Lung (tissue), 12 donors: ENCODE results near the gene RIOX2. TPM values are rescaled to one million over a fixed set of nuclear protein-coding genes. Genes with fewer than 3 reads are reported as not detected.

ENCODE experiments used
- ATAC-seq: fragments of 200-7000 bp; cut with Tn5 transposase; one replicate; pipeline ENCODE4 v1.9.1; 2020; ENCODE audit warnings: moderate number of reproducible peaks; ENCODE audit not compliant: insufficient read depth, low FRiP score
- DNase-seq, 3 donors: peaks; one replicate each; pipeline ENCODE4 v3.0.0-alpha.2; 2013 to 2017
- H3K27ac ChIP-seq, 2 donors: one replicate each; pipeline ENCODE4 v1.5.1; 2013; ENCODE audit warnings: mild to moderate bottlenecking in 2 of 2, moderate library complexity in 2 of 2, control low read depth in 1 of 2, inconsistent platforms in 1 of 2, low read depth in 1 of 2, low read length in 1 of 2
- H3K27me3 ChIP-seq, 3 donors: one replicate each; pipeline ENCODE4 v1.5.1; 2013; ENCODE audit warnings: low read length in 2 of 3; ENCODE audit not compliant: control insufficient read depth in 3 of 3, insufficient read depth in 3 of 3
- H3K36me3 ChIP-seq, 4 donors: one replicate each; pipeline ENCODE4 v1.5.1; 2013; ENCODE audit warnings: low read length in 4 of 4, mild to moderate bottlenecking in 1 of 4, moderate library complexity in 1 of 4; ENCODE audit not compliant: control insufficient read depth in 4 of 4, insufficient read depth in 4 of 4
- H3K4me1 ChIP-seq, 5 donors: one replicate each; pipeline ENCODE4 v1.5.1; 2013; ENCODE audit warnings: low read length in 5 of 5, mild to moderate bottlenecking in 2 of 5, moderate library complexity in 1 of 5; ENCODE audit not compliant: control insufficient read depth in 5 of 5, insufficient read depth in 5 of 5
- H3K4me3 ChIP-seq: one replicate; pipeline ENCODE4 v1.5.1; 2013; ENCODE audit warnings: mild to moderate bottlenecking, control low read depth, moderate library complexity
- H3K9ac ChIP-seq, 2 donors: one replicate each; pipeline ENCODE4 v1.5.1; 2013; ENCODE audit warnings: low read length in 2 of 2, control low read depth in 1 of 2; ENCODE audit not compliant: insufficient read depth in 1 of 2
- H3K9me3 ChIP-seq, 4 donors: one replicate each; pipeline ENCODE4 v1.5.1; 2013; ENCODE audit warnings: low read length in 3 of 4, mild to moderate bottlenecking in 1 of 4, moderate library complexity in 1 of 4; ENCODE audit not compliant: control insufficient read depth in 4 of 4, insufficient read depth in 3 of 4
- CTCF ChIP-seq: IDR thresholded peaks from 2 replicates; pipeline ENCODE4 v1.5.1; 2012; ENCODE audit warnings: mild to moderate bottlenecking; ENCODE audit errors: control extremely low read depth, extremely low read depth
- WGBS, 2 donors: extraction: QIAGEN DNeasy Blood & Tissue Kit; methylation state at CpG; one replicate each; pipeline ENCODE4 v1.1.7; 2013; 5-methylcytosine and 5-hydroxymethylcytosine counted together
- polyA plus RNA-seq, 2 donors: library from polyadenylated mRNA; stranded (reverse); fragments of 200-250 nt; gene quantifications; one replicate each; pipeline ENCODE4 v1.2.1, GENCODE V29; 2013
- total RNA-seq, 2 donors: library from RNA; depleted of rRNA in 1 of 2; stranded (reverse); fragments of >200 nt in 1 of 2; gene quantifications; one replicate each; pipeline ENCODE4 v1.2.1, GENCODE V29; 2014 to 2021
- donor health status: control.
- donor health status: control.
- donor health status: Bipolar disorder and iron deficiency.
- donor health status: healthy.
- donor health status: DM: yes; HTN: yes; CAD: no.

RIOX2 gene
- total and polyA plus RNA-seq, 4 donors: 16.3 to 41.3 (median 22.2) TPM

GRCh38 chr3:97930018-97930417, 42.2 kb downstream of the RIOX2 start:
- Histone ChIP-seq H3K4me1 (peaks cover 0 to 5% (median 0%) of the 10 kb centered on the region in 5 donors), H3K36me3 (peaks cover 9 to 48% (median 21%) of the 10 kb centered on the region in 4 donors), H3K27me3 (no peaks in the 10 kb centered on the region), H3K27ac (no peak overlapping the region), H3K9ac (no peak overlapping the region), H3K4me3 (no peak overlapping the region), H3K9me3 (no peaks in the 10 kb centered on the region)
- no peak for DNase-seq
- no peak for ATAC-seq
- TF ChIP-seq CTCF: no peak

- 90 to 96% methylated on average over 4 of the region's 4 CpGs for WGBS, 2 donors
- Histone ChIP-seq H3K9me3 (no peaks in the 10 kb centered on the region), H3K4me3 (no peak overlapping the region), H3K27ac (no peak overlapping the region), H3K4me1 (peaks cover 0 to 5% (median 0%) of the 10 kb centered on the region in 5 donors), H3K27me3 (no peaks in the 10 kb centered on the region), H3K9ac (no peak overlapping the region), H3K36me3 (peaks cover 9 to 46% (median 18%) of the 10 kb centered on the region in 4 donors)
- DNase-seq: no peak
- ATAC-seq: no peak
- TF ChIP-seq CTCF: no peak
Measured at GRCh38 chr3:97928986-97929385, 43.2 kb downstream of the RIOX2 start.

- H3K9me3 ChIP-seq: no peaks in the 10 kb centered on the region
- H3K36me3 ChIP-seq: peaks cover 3 to 38% (median 12%) of the 10 kb centered on the region in 4 donors
- H3K27ac ChIP-seq: no peak overlapping the region
- H3K4me1 ChIP-seq: peaks cover 0 to 5% (median 0%) of the 10 kb centered on the region in 5 donors
- no peaks in the 10 kb centered on the region for H3K27me3 ChIP-seq
- no peak for TF ChIP-seq CTCF
- DNase-seq (no peak), ATAC-seq (no peak)
- no peak overlapping the region for H3K9ac ChIP-seq
- H3K4me3 ChIP-seq: no peak overlapping the region
Measured at GRCh38 chr3:97927704-97928103, 44.5 kb downstream of the RIOX2 start.
